SK-N-SH (cell line): ENCODE data around the gene MYBPH. TPM values are rescaled to one million over a fixed set of nuclear protein-coding genes. Genes with fewer than 3 reads are reported as not detected.

ENCODE experiments used
- CTCF ChIA-PET: fragments of 300-600, 350-600 bp; formaldehyde crosslinking; extraction: SDS; loops from one replicate; lab custom pipeline; 2021; lab: Yijun Ruan, JAX
- POLR2A ChIA-PET: fragments of 350-600 bp; sonication (Branson Sonifier 250); formaldehyde crosslinking; extraction: SDS; loops from one replicate; lab custom pipeline; 2020; ENCODE audit warnings: antibody characterized with exemption, inconsistent platforms; lab: Yijun Ruan, JAX
- DNase-seq: peaks from one replicate; pipeline ENCODE4 v3.0.0; 2012
- H2AFZ ChIP-seq: fragments of 200-600 bp; sonication (generic); 2 replicates; pipeline ENCODE4 v1.8.1; 2016; ENCODE audit warnings: antibody characterized with exemption, mild to moderate bottlenecking, low read depth
- H3F3A ChIP-seq: fragments of 200-600 bp; sonication (generic); replicated peaks from 2 replicates; pipeline ENCODE3; 2016; ENCODE audit warnings: antibody characterized with exemption, mild to moderate bottlenecking; ENCODE audit not compliant: insufficient read depth
- H3K27ac ChIP-seq, 2 experiments: fragments of 200-500 bp in 1 of 2; fragments of 200-600 bp in 1 of 2; sonication (Bioruptor generic) in 1 of 2; sonication (generic), shearing (Covaris generic) in 1 of 2; 2 replicates each; pipeline versions ENCODE4 v1.5.1 to v1.6.1; 2014 to 2016; ENCODE audit warnings: low read depth in 2 of 2, inconsistent platforms in 1 of 2, low read length in 1 of 2, mild to moderate bottlenecking in 1 of 2, mixed read lengths in 1 of 2
- H3K27me3 ChIP-seq: fragments of 200-600 bp; sonication (generic), shearing (Covaris generic); 2 replicates; pipeline ENCODE4 v1.6.1; 2016; ENCODE audit warnings: mixed run types; ENCODE audit not compliant: insufficient read depth
- H3K36me3 ChIP-seq, 2 experiments: fragments of 200-500 bp in 1 of 2; fragments of 200-600 bp in 1 of 2; sonication (Bioruptor generic) in 1 of 2; sonication (generic) in 1 of 2; replicated peaks in 1 of 2; 2 replicates each; pipeline versions ENCODE3 to v1.5.1; 2014 to 2016; ENCODE audit warnings: low read length in 1 of 2, mild to moderate bottlenecking in 1 of 2; ENCODE audit not compliant: insufficient read depth in 2 of 2, control insufficient read depth in 1 of 2
- H3K4me1 ChIP-seq, 2 experiments: fragments of 200-500 bp in 1 of 2; fragments of 200-600 bp in 1 of 2; sonication (Bioruptor generic) in 1 of 2; sonication (generic), shearing (Covaris generic) in 1 of 2; 2 replicates each; pipeline versions ENCODE4 v1.5.1 to v1.6.1; 2014 to 2016; ENCODE audit warnings: low read depth in 1 of 2, low read length in 1 of 2, mixed run types in 1 of 2; ENCODE audit not compliant: insufficient read depth in 2 of 2, control insufficient read depth in 1 of 2
- H3K4me2 ChIP-seq: fragments of 200-600 bp; sonication (generic), shearing (Covaris generic); 2 replicates; pipeline ENCODE4 v1.6.1; 2017; ENCODE audit warnings: mixed run types
- H3K4me3 ChIP-seq, 2 experiments: fragments of 200-500 bp in 1 of 2; fragments of 200-600 bp in 1 of 2; sonication (Bioruptor generic) in 1 of 2; sonication (generic), shearing (Covaris generic) in 1 of 2; 2 replicates each; pipeline versions ENCODE4 v1.5.1 to v1.8.1; 2014 to 2016; ENCODE audit warnings: low read depth in 2 of 2, inconsistent platforms in 1 of 2, low read length in 1 of 2, mild to moderate bottlenecking in 1 of 2, mixed read lengths in 1 of 2, moderate library complexity in 1 of 2
- H3K79me2 ChIP-seq: fragments of 200-600 bp; sonication (generic); 2 replicates; pipeline ENCODE4 v1.8.1; 2017; ENCODE audit warnings: mild to moderate bottlenecking; ENCODE audit not compliant: insufficient read depth
- H3K9ac ChIP-seq: fragments of 200-600 bp; sonication (generic); 2 replicates; pipeline ENCODE4 v1.6.1; 2017; ENCODE audit warnings: mixed run types
- H3K9me2 ChIP-seq: fragments of 200-600 bp; sonication (generic); 2 replicates; pipeline ENCODE4 v1.6.1; 2017; ENCODE audit warnings: mixed run types
- H3K9me3 ChIP-seq: fragments of 200-600 bp; sonication (generic); 2 replicates; pipeline ENCODE4 v1.6.1; 2017; ENCODE audit warnings: mixed run types, mild to moderate bottlenecking, moderate library complexity
- H4K20me1 ChIP-seq: fragments of 200-600 bp; sonication (generic); 2 replicates; pipeline ENCODE4 v1.6.1; 2017; ENCODE audit warnings: mild to moderate bottlenecking, mixed run types; ENCODE audit not compliant: insufficient read depth
- ELF1 ChIP-seq: IDR thresholded peaks from 2 replicates; pipeline ENCODE4 v1.4.0; 2012
- EP300 ChIP-seq, 2 experiments: IDR thresholded peaks; 2 replicates each; pipeline versions ENCODE4 v1.4.0 to v1.6.1; 2012; ENCODE audit warnings: borderline replicate concordance in 1 of 2, low read depth in 1 of 2, low read length in 1 of 2
- FOSL2 ChIP-seq: IDR thresholded peaks from 2 replicates; pipeline ENCODE4 v1.4.0; 2012; ENCODE audit warnings: low read depth, mild to moderate bottlenecking, moderate library complexity, borderline replicate concordance
- FOXJ3 ChIP-seq: sonication (generic); formaldehyde crosslinking; IDR thresholded peaks from 2 replicates; pipeline ENCODE4 v1.5.1; 2020; ENCODE audit warnings: mild to moderate bottlenecking, missing genetic modification reagents
- GATA2 ChIP-seq: sonication (generic); formaldehyde crosslinking; IDR thresholded peaks from 2 replicates; pipeline ENCODE4 v1.5.0; 2020; ENCODE audit warnings: mild to moderate bottlenecking, missing genetic modification reagents
- IRF3 ChIP-seq: fragments of 150-350 bp; IDR thresholded peaks from 2 replicates; pipeline ENCODE4 v1.6.1; 2016; ENCODE audit warnings: mild to moderate bottlenecking, low read depth, low read length
- JUND ChIP-seq: IDR thresholded peaks from 2 replicates; pipeline ENCODE4 v1.4.0; 2012
- MEF2A ChIP-seq: IDR thresholded peaks from 2 replicates; pipeline ENCODE4 v1.4.0; 2012; ENCODE audit warnings: low read depth, borderline replicate concordance
- POLR2AphosphoS5 ChIP-seq: IDR thresholded peaks from 2 replicates; pipeline ENCODE4 v1.6.1; 2012; ENCODE audit warnings: low read depth, low read length
- RAD21 ChIP-seq: IDR thresholded peaks from 2 replicates; pipeline ENCODE4 v1.6.1; 2012; ENCODE audit warnings: mild to moderate bottlenecking, low read length
- REST ChIP-seq: IDR thresholded peaks from 2 replicates; pipeline ENCODE4 v1.6.1; 2012; ENCODE audit warnings: mild to moderate bottlenecking, low read depth, low read length, moderate library complexity
- RFX5 ChIP-seq: IDR thresholded peaks from 2 replicates; pipeline ENCODE4 v1.6.1; 2012; ENCODE audit warnings: mild to moderate bottlenecking, improper control_type of control experiment, low read length
- SMC3 ChIP-seq: IDR thresholded peaks from 2 replicates; pipeline ENCODE4 v1.6.1; 2012; ENCODE audit warnings: low read depth, low read length, improper control_type of control experiment
- TCF12 ChIP-seq: IDR thresholded peaks from 2 replicates; pipeline ENCODE4 v1.4.0; 2012
- USF1 ChIP-seq: IDR thresholded peaks from 2 replicates; pipeline ENCODE4 v1.4.0; 2012; ENCODE audit warnings: low read depth, borderline replicate concordance
- ZBTB33 ChIP-seq: IDR thresholded peaks from 2 replicates; pipeline ENCODE4 v1.4.0; 2012; ENCODE audit warnings: low read depth, borderline replicate concordance
- WGBS: methylation state at CpG from one replicate; pipeline ENCODE4 v1.1.6; 2017; ENCODE audit warnings: low lambda C conversion rate; 5-methylcytosine and 5-hydroxymethylcytosine counted together
- polyA plus RNA-seq, 3 experiments: library from polyadenylated mRNA; depleted of rRNA; stranded (reverse); fragments of >200 nt; gene quantifications; 2 replicates each; pipeline ENCODE4 v1.2.3, GENCODE V29; 2012
- TF ChIP-seq, protein P1 (sequence below): IDR thresholded peaks from 2 replicates; pipeline ENCODE4; 2012

The MYBPH gene
- polyA plus RNA-seq, 1 of the 3 experiments (the other 2 are of a cell fraction) = 0.12 TPM

DNA sequence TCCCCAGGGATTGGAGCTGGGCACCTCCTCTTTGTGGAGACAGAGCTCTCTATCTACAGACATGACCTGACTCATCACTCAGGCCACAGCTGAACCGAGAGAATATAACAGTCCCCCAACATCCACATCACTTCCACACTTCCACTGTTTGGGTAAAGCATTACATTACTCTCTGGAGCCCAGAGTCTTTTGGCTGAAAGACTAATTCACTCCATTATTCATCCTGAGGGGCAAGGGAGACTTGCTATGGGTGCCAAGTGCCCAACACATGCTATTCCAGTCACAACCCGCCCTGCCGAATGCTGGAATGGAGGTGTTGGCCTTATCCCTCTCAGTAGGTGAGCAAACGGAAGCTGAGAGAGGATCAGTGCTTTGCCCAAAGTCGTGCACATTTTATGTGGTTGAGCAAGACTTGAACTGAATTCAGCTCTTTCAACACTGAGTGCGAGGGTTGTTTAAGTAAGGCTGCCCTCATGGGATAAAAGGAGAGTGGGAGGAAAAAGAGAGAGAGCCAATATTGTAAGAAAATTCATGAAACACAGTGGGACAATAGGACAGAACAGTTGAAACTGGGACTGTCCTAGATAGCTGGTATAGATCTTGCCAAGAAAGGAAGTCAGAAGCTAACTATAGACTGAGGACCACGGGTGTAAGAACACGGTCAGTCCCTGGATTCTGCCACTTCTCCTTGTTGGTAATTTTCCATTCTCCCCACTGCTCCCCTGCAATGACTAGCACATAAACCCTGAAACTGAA is 24.4 kb upstream of the MYBPH start:
- H3K9ac ChIP-seq = no peak overlapping the region

More for the DNA sequence above, 24.4 kb upstream of the MYBPH start:
- Histone ChIP-seq H3K4me3 (no peak overlapping the region), H3K9me2 (no peaks in the 10 kb centered on the region), H3K27ac (no peak overlapping the region), H3K4me1 (no peaks in the 10 kb centered on the region), H3K27me3 (peaks cover 9% of the 10 kb centered on the region; the same call in 1 of the 2 replicates), H3K9me3 (no peaks in the 10 kb centered on the region), H2AFZ (no peak overlapping the region), H3F3A (no peaks in the 10 kb centered on the region), H3K4me2 (no peak overlapping the region), H3K36me3 (no peaks in the 10 kb centered on the region), H4K20me1 (no peaks in the 10 kb centered on the region), H3K79me2 (no peaks in the 10 kb centered on the region)
- no peak for TF ChIP-seq RFX5
- no peak for TF ChIP-seq RAD21
- TF ChIP-seq POLR2AphosphoS5 = no peak
- TF ChIP-seq IRF3 = no peak
- TF ChIP-seq, protein P1, sequence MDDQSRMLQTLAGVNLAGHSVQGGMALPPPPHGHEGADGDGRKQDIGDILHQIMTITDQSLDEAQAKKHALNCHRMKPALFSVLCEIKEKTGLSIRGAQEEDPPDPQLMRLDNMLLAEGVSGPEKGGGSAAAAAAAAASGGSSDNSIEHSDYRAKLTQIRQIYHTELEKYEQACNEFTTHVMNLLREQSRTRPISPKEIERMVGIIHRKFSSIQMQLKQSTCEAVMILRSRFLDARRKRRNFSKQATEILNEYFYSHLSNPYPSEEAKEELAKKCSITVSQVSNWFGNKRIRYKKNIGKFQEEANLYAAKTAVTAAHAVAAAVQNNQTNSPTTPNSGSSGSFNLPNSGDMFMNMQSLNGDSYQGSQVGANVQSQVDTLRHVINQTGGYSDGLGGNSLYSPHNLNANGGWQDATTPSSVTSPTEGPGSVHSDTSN = no peak
- no peak for TF ChIP-seq FOSL2
- no peak for TF ChIP-seq GATA2 (CRISPR knock-in tag)
- TF ChIP-seq USF1 = no peak
- TF ChIP-seq ELF1 = no peak
- no peak for TF ChIP-seq FOXJ3 (CRISPR knock-in tag)
- no peak for TF ChIP-seq EP300 (IDR thresholded peaks at IDR 0.05; ENCODE audit: borderline replicate concordance in 1 of 2, low read depth in 1 of 2, low read length in 1 of 2)
- TF ChIP-seq JUND = no peak
- no peak for TF ChIP-seq REST
- TF ChIP-seq SMC3 = no peak
- TF ChIP-seq TCF12 = no peak
- no peak for TF ChIP-seq MEF2A
- TF ChIP-seq ZBTB33 = no peak
- ChIA-PET CTCF (interaction anchor here (0.8 to 2.8 kb wide), 6 partner anchors 12 to 161 kb away, joined by 3 to 17 read pairs (median 6); no protein-coding TSS in a partner anchor), POLR2A (interaction anchor here (0.6 kb wide), 1 partner anchor 121 kb away, joined by 5 read pairs; no protein-coding TSS in a partner anchor)
- no peak for DNase-seq
- WGBS = 54% methylated on average over 8 of the region's 8 CpGs
